Pons (tissue), 1 donor: Measurements from ENCODE around the gene MEX3B.
"Not testable (repeated sequence)": the region's sequence is repeated elsewhere in the genome, so short reads cannot be mapped to it uniquely, and the experiment has no call there.

Experiments
- DNase-seq: peaks from one replicate; pipeline ENCODE4 v3.0.0-alpha.2; 2016; ENCODE audit warnings: low spot score

The MEX3B gene

GRCh38 chr15:82005239-82005638, 40.6 kb downstream of the MEX3B start:
- DNase-seq, result no peak

GRCh38 chr15:82003916-82004315, 41.9 kb downstream of the MEX3B start:
- no peak for DNase-seq

- DNase-seq, result not testable (repeated sequence)
These were observed 50.7 kb downstream of the MEX3B start for GRCh38 chr15:81995081-81995480.

DNA sequence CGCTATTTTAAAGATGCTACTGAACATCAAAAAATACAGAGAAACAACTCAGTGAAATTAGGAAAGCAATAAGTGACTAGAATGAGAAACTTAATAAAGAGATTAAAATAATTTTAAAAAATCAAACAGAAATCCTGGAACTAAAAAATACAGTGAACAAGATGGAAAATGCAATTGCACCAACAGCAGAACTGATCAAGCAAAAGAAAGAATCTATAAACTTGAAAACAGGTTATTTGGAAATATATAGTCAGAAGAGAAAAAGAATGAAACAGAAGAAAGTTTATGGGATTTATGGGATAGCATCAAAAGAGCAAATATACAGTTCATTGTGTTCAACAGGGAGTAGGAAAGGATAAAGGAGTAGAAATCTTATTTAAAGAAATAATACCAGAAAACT, 53.3 kb downstream of the MEX3B start:
- DNase-seq, result no peak
